ENCODE measurements around the gene CASS4. TPM values are rescaled to one million over a fixed set of nuclear protein-coding genes. Genes with fewer than 3 reads are reported as not detected.
A peak's percentile ranks its signal among the peaks of the same experiment; 100 is the strongest.
"Not testable (repeated sequence)": the region's sequence is repeated elsewhere in the genome, so short reads cannot be mapped to it uniquely, and the experiment has no call there.

Gene CASS4
- polyA plus RNA-seq, 1 experiment: 36.8 TPM

GRCh38 chr20:56395166-56395565 lies 16.9 kb upstream of the CASS4 start:
- DNase-seq (ENCODE audit: low read depth, low spot score): no peak
- H3K4me3 ChIP-seq (ENCODE audit: low read depth, low read length): no peak overlapping the region
- H3K27me3 ChIP-seq (ENCODE audit: control insufficient read depth, insufficient read depth, low read length): no peaks in the 10 kb centered on the region
- no peak overlapping the region for H3K27ac ChIP-seq (ENCODE audit: low read depth, low read length)
- H3K9me3 ChIP-seq (ENCODE audit: control insufficient read depth, insufficient read depth, low read length): no peaks in the 10 kb centered on the region
- ChIA-PET CTCF (interaction anchor here (1.1 kb wide), 1 partner anchor 11 kb away, joined by 4 read pairs; no protein-coding TSS in a partner anchor), POLR2A (no interaction called here)
- TF ChIP-seq, protein P1, sequence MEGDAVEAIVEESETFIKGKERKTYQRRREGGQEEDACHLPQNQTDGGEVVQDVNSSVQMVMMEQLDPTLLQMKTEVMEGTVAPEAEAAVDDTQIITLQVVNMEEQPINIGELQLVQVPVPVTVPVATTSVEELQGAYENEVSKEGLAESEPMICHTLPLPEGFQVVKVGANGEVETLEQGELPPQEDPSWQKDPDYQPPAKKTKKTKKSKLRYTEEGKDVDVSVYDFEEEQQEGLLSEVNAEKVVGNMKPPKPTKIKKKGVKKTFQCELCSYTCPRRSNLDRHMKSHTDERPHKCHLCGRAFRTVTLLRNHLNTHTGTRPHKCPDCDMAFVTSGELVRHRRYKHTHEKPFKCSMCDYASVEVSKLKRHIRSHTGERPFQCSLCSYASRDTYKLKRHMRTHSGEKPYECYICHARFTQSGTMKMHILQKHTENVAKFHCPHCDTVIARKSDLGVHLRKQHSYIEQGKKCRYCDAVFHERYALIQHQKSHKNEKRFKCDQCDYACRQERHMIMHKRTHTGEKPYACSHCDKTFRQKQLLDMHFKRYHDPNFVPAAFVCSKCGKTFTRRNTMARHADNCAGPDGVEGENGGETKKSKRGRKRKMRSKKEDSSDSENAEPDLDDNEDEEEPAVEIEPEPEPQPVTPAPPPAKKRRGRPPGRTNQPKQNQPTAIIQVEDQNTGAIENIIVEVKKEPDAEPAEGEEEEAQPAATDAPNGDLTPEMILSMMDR (IDR thresholded peaks at IDR 0.05; ENCODE audit: low read depth, low read length): no peak

DNA sequence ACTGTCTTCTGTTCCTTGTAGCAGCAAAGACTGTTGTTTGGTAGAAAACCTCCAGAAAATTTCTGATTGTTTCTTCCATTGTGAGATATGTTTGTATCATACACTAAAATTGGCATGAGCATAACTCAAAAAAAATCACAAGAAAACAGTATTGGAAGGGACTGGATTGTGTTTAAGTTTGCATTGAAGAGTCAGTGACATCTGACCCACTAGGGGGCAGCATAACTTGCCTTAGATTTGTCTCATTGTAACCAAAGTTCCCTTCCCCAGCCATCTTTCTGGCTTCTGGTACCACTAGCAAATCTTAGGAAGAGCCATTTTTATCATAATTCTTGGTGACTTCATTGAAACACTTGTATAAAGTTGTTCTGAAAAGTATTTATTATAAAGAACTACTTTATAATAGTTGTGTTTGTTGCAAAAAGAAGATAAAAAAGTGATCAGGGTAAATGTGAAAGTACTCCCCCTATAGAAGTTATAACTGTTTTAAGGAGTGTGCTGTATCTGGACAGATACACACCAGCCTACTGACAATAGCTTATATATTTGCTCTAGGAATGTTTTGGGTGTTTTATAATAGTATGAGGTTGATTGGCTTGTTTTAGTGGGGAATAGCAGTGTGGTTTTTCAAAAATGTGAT lies 11.9 kb upstream of the CASS4 start:
- ChIA-PET POLR2A (no interaction called here), CTCF (interaction anchor here (0.6 to 1.4 kb wide), 10 partner anchors 9 to 85 kb away, joined by 3 to 7 read pairs (median 4); partner anchors contain the start of gene FAM210B)
- Histone ChIP-seq H3K4me3 (ENCODE audit: low read depth, low read length) (no peak overlapping the region), H3K9me3 (ENCODE audit: control insufficient read depth, insufficient read depth, low read length) (peaks cover 1% of the 10 kb centered on the region; the same call in 1 of the 2 replicates), H3K27ac (ENCODE audit: low read depth, low read length) (no peak overlapping the region), H3K27me3 (ENCODE audit: control insufficient read depth, insufficient read depth, low read length) (no peaks in the 10 kb centered on the region)
- TF ChIP-seq, protein P1 (IDR thresholded peaks at IDR 0.05; ENCODE audit: low read depth, low read length): peak; percentile 85
- DNase-seq (ENCODE audit: low read depth, low spot score): peak; percentile 70

- no peak overlapping the region for H3K27ac ChIP-seq (ENCODE audit: low read depth, low read length)
- CTCF ChIA-PET: no interaction called here
- no peak for DNase-seq (ENCODE audit: low read depth, low spot score)
- H3K27me3 ChIP-seq (ENCODE audit: control insufficient read depth, insufficient read depth, low read length): no peaks in the 10 kb centered on the region
- no peak overlapping the region for H3K4me3 ChIP-seq (ENCODE audit: low read depth, low read length)
- TF ChIP-seq, protein P1 (IDR thresholded peaks at IDR 0.05; ENCODE audit: low read depth, low read length): no peak
- H3K9me3 ChIP-seq (ENCODE audit: control insufficient read depth, insufficient read depth, low read length): peaks cover 3% of the 10 kb centered on the region; the same call in 1 of the 2 replicates
- POLR2A ChIA-PET: interaction anchor here (0.8 kb wide), 1 partner anchor 12 kb away, joined by 3 read pairs; no protein-coding TSS in a partner anchor
Measured at GRCh38 chr20:56403465-56403864, 8.6 kb upstream of the CASS4 start.

- H3K4me3 ChIP-seq (ENCODE audit: low read depth, low read length); H3K9me3 ChIP-seq (ENCODE audit: control insufficient read depth, insufficient read depth, low read length); POLR2A ChIA-PET; DNase-seq (ENCODE audit: low read depth, low spot score); H3K27me3 ChIP-seq (ENCODE audit: control insufficient read depth, insufficient read depth, low read length); H3K27ac ChIP-seq (ENCODE audit: low read depth, low read length): not testable (repeated sequence)
- CTCF ChIA-PET: interaction anchor here (1.3 to 1.5 kb wide), 2 partner anchors 10 to 13 kb away, joined by 3 to 4 read pairs; no protein-coding TSS in a partner anchor
Measured at GRCh38 chr20:56405356-56405755, 6.7 kb upstream of the CASS4 start.

GRCh38 chr20:56406910-56407309 lies 5.2 kb upstream of the CASS4 start:
- ChIA-PET POLR2A (interaction anchor here (1.3 kb wide), 1 partner anchor 33 kb away, joined by 3 read pairs; no protein-coding TSS in a partner anchor), CTCF (interaction anchor here (1.5 to 1.7 kb wide), 3 partner anchors 11 to 32 kb away, joined by 4 to 6 read pairs (median 4); partner anchors contain the start of gene CSTF1)
- H3K9me3 ChIP-seq (ENCODE audit: control insufficient read depth, insufficient read depth, low read length): peaks cover 3% of the 10 kb centered on the region; the same call in 1 of the 2 replicates
- no peak overlapping the region for H3K27ac ChIP-seq (ENCODE audit: low read depth, low read length)
- no peak overlapping the region for H3K4me3 ChIP-seq (ENCODE audit: low read depth, low read length)
- no peaks in the 10 kb centered on the region for H3K27me3 ChIP-seq (ENCODE audit: control insufficient read depth, insufficient read depth, low read length)
- TF ChIP-seq, protein P1 (IDR thresholded peaks at IDR 0.05; ENCODE audit: low read depth, low read length): no peak
- no peak for DNase-seq (ENCODE audit: low read depth, low spot score)
